HuH-7 (cell line): ENCODE measurements around the gene HLCS.
A peak's percentile ranks its signal among the peaks of the same experiment; 100 is the strongest.
"Not testable (repeated sequence)": the region's sequence is repeated elsewhere in the genome, so short reads cannot be mapped to it uniquely, and the experiment has no call there.

ENCODE experiments used
- DNase-seq: peaks from one replicate; pipeline ENCODE4 v3.0.0; 2011; ENCODE audit warnings: low spot score

The HLCS gene

GRCh38 chr21:36955783-36956182 is 10.7 kb downstream of the HLCS start:
- no peak for DNase-seq

- not testable (repeated sequence) for DNase-seq
These were observed 14.1 kb downstream of the HLCS start for GRCh38 chr21:36952331-36952730.

GRCh38 chr21:36949171-36950141 is 17.0 kb downstream of the HLCS start:
- DNase-seq = no peak

GRCh38 chr21:36948686-36949085 is 17.8 kb downstream of the HLCS start:
- no peak for DNase-seq

- DNase-seq = no peak
These were observed 19.5 kb downstream of the HLCS start for GRCh38 chr21:36946949-36947356.

- no peak for DNase-seq
These were observed 20.9 kb downstream of the HLCS start for GRCh38 chr21:36945496-36946138.

- no peak for DNase-seq
These were observed 29.9 kb downstream of the HLCS start for GRCh38 chr21:36936361-36937135.

- no peak for DNase-seq
These were observed 31.5 kb downstream of the HLCS start for GRCh38 chr21:36934864-36935420.

- no peak for DNase-seq
These were observed 34.2 kb downstream of the HLCS start for GRCh38 chr21:36932161-36932816.

- DNase-seq = no peak
These were observed 36.8 kb downstream of the HLCS start for GRCh38 chr21:36929622-36930021.

GRCh38 chr21:36928960-36929359 is 37.5 kb downstream of the HLCS start:
- no peak for DNase-seq

- peak; percentile 64 for DNase-seq
These were observed 38.8 kb downstream of the HLCS start for GRCh38 chr21:36927719-36928117.

- no peak for DNase-seq
These were observed 39.3 kb downstream of the HLCS start for GRCh38 chr21:36926989-36927718.

GRCh38 chr21:36923270-36923669 is 43.2 kb downstream of the HLCS start:
- DNase-seq = no peak

- no peak for DNase-seq
These were observed 43.6 kb downstream of the HLCS start for GRCh38 chr21:36922861-36923260.

GRCh38 chr21:36918291-36918690 is 48.2 kb downstream of the HLCS start:
- DNase-seq = peak; percentile 34

GRCh38 chr21:36917471-36918158 is 48.9 kb downstream of the HLCS start:
- peak; percentile 71 for DNase-seq

GRCh38 chr21:36916718-36917117 is 49.8 kb downstream of the HLCS start:
- DNase-seq = no peak

- no peak for DNase-seq
These were observed 50.7 kb downstream of the HLCS start for GRCh38 chr21:36915696-36916245.
